H1 (cell line): ENCODE measurements around the gene ELANE. TPM values are rescaled to one million over a fixed set of nuclear protein-coding genes. Genes with fewer than 3 reads are reported as not detected.
"Not testable (repeated sequence)": the region's sequence is repeated elsewhere in the genome, so short reads cannot be mapped to it uniquely, and the experiment has no call there.

Experiments
- CTCF ChIA-PET: fragments of 300-600 bp; sonication (Branson Sonifier 250); formaldehyde crosslinking; loops from one replicate; lab custom pipeline; 2021; ENCODE audit not compliant: partially characterized antibody; lab: Charles Lee
- POLR2A ChIA-PET: fragments of 300-600 bp; sonication (Branson Sonifier 250); formaldehyde crosslinking; loops from one replicate; lab custom pipeline; 2021; ENCODE audit warnings: inconsistent platforms; ENCODE audit not compliant: partially characterized antibody; lab: Charles Lee
- DNase-seq, 2 experiments: peaks; one replicate each; pipeline versions ENCODE4 v3.0.0 to v3.0.0-alpha.2; 2010 to 2022; ENCODE audit warnings: low spot score in 2 of 2, low read depth in 1 of 2, mixed read lengths in 1 of 2
- FAIRE-seq: peaks from 2 replicates; lab custom pipeline; 2011; peaks lifted over from hg19 to GRCh38; lab: Jason Lieb, UNC
- H2AFZ ChIP-seq: 2 replicates; pipeline ENCODE4 v1.8.1; 2012; ENCODE audit warnings: low read length, inconsistent platforms
- H2AK5ac ChIP-seq: 2 replicates; pipeline ENCODE4 v1.6.1; 2013; ENCODE audit warnings: low read depth, low read length
- H2BK120ac ChIP-seq: replicated peaks from 2 replicates; pipeline ENCODE3; 2013; ENCODE audit warnings: low read depth, low read length, inconsistent platforms
- H2BK12ac ChIP-seq: 2 replicates; pipeline ENCODE4 v1.6.1; 2013; ENCODE audit warnings: low read depth, low read length
- H2BK15ac ChIP-seq: 2 replicates; pipeline ENCODE4 v1.6.1; 2013; ENCODE audit warnings: low read length
- H2BK20ac ChIP-seq: 2 replicates; pipeline ENCODE4 v1.6.1; 2013; ENCODE audit warnings: low read length
- H2BK5ac ChIP-seq: 2 replicates; pipeline ENCODE4 v1.6.1; 2013; ENCODE audit warnings: low read depth, low read length
- H3K14ac ChIP-seq: 2 replicates; pipeline ENCODE4 v1.6.1; 2013; ENCODE audit warnings: inconsistent platforms; ENCODE audit not compliant: insufficient read length
- H3K18ac ChIP-seq: 2 replicates; pipeline ENCODE4 v1.6.1; 2013; ENCODE audit warnings: low read length; ENCODE audit errors: extremely low read depth
- H3K23ac ChIP-seq: 2 replicates; pipeline ENCODE4 v1.6.1; 2013; ENCODE audit warnings: inconsistent platforms; ENCODE audit not compliant: insufficient read length
- H3K23me2 ChIP-seq: 2 replicates; pipeline ENCODE4 v1.6.1; 2013; ENCODE audit warnings: low read depth, low read length
- H3K27ac ChIP-seq: 2 replicates; pipeline ENCODE4 v1.6.1; 2011; ENCODE audit warnings: low read depth, low read length, inconsistent platforms
- H3K27me3 ChIP-seq, 4 experiments: replicated peaks in 1 of 4; 1 replicate in 1 of 4; 2 replicates in 3 of 4; pipeline versions ENCODE4 v1.6.1 to v1.8.1; 2011 to 2013; ENCODE audit warnings: low read length in 3 of 4, mild to moderate bottlenecking in 3 of 4, inconsistent platforms in 2 of 4, mixed read lengths in 2 of 4, moderate library complexity in 1 of 4; ENCODE audit not compliant: control insufficient read depth in 3 of 4, insufficient read depth in 3 of 4; ENCODE audit errors: extremely low read depth in 1 of 4
- H3K36me3 ChIP-seq, 4 experiments: 2 replicates each; pipeline versions ENCODE4 v1.6.1 to v1.8.1; 2011 to 2013; ENCODE audit warnings: mild to moderate bottlenecking in 4 of 4, low read length in 3 of 4, moderate library complexity in 2 of 4, control low read depth in 1 of 4, inconsistent platforms in 1 of 4; ENCODE audit not compliant: insufficient read depth in 4 of 4, control insufficient read depth in 2 of 4
- H3K4ac ChIP-seq: replicated peaks from 2 replicates; pipeline ENCODE3; 2013; ENCODE audit warnings: low read length, low read depth, mixed read lengths, inconsistent platforms; ENCODE audit not compliant: insufficient read length
- H3K4me1 ChIP-seq, 4 experiments: replicated peaks in 1 of 4; 1 replicate in 1 of 4; 2 replicates in 3 of 4; pipeline versions ENCODE4 v1.6.1 to v1.8.1; 2011 to 2013; ENCODE audit warnings: low read length in 3 of 4, inconsistent platforms in 2 of 4, mixed read lengths in 1 of 4; ENCODE audit not compliant: insufficient read depth in 4 of 4, control insufficient read depth in 3 of 4
- H3K4me2 ChIP-seq, 2 experiments: 2 replicates each; pipeline versions ENCODE4 v1.6.1 to v1.8.1; 2011 to 2013; ENCODE audit warnings: low read depth in 2 of 2, low read length in 2 of 2, control low read depth in 1 of 2, inconsistent platforms in 1 of 2, mild to moderate bottlenecking in 1 of 2; ENCODE audit not compliant: insufficient read depth in 1 of 2
- H3K4me3 ChIP-seq, 4 experiments: fragments of 200-600, 300-600 bp in 1 of 4; sonication (generic), shearing (Covaris generic), sonication (Bioruptor Twin) in 1 of 4; 2 replicates each; pipeline versions ENCODE4 v1.5.1 to v1.8.1; 2011 to 2016; ENCODE audit warnings: low read length in 4 of 4, low read depth in 3 of 4, control low read depth in 2 of 4, inconsistent platforms in 2 of 4, mild to moderate bottlenecking in 2 of 4, mixed read lengths in 1 of 4, moderate library complexity in 1 of 4; ENCODE audit not compliant: insufficient read depth in 2 of 4; ENCODE audit errors: extremely low read depth in 1 of 4
- H3K56ac ChIP-seq: replicated peaks from 2 replicates; pipeline ENCODE3; 2013; ENCODE audit warnings: low read depth, mild to moderate bottlenecking, mixed read lengths, low read length, inconsistent platforms; ENCODE audit not compliant: insufficient read length
- H3K79me1 ChIP-seq: 2 replicates; pipeline ENCODE4 v1.6.1; 2013; ENCODE audit warnings: low read depth, low read length, control low read depth
- H3K79me2 ChIP-seq, 2 experiments: 2 replicates each; pipeline versions ENCODE4 v1.6.1 to v1.8.1; 2012 to 2013; ENCODE audit warnings: low read length in 2 of 2, mild to moderate bottlenecking in 2 of 2, inconsistent platforms in 1 of 2; ENCODE audit not compliant: insufficient read depth in 2 of 2, control insufficient read depth in 1 of 2
- H3K9ac ChIP-seq, 4 experiments: replicated peaks in 1 of 4; 1 replicate in 1 of 4; 2 replicates in 3 of 4; pipeline versions ENCODE4 v1.6.1 to v1.8.1; 2011 to 2013; ENCODE audit warnings: low read depth in 3 of 4, low read length in 3 of 4, control low read depth in 2 of 4, mild to moderate bottlenecking in 2 of 4, moderate library complexity in 2 of 4, inconsistent platforms in 1 of 4; ENCODE audit errors: extremely low read depth in 1 of 4
- H3K9me3 ChIP-seq, 2 experiments: 2 replicates each; pipeline versions ENCODE4 v1.6.1 to v1.8.1; 2012 to 2013; ENCODE audit warnings: mild to moderate bottlenecking in 2 of 2, moderate library complexity in 2 of 2, control low read depth in 1 of 2, inconsistent platforms in 1 of 2, low read depth in 1 of 2, low read length in 1 of 2, mixed read lengths in 1 of 2; ENCODE audit not compliant: insufficient read depth in 2 of 2
- H4K20me1 ChIP-seq, 2 experiments: replicated peaks in 1 of 2; 2 replicates each; pipeline versions ENCODE3 to v1.8.1; 2011 to 2013; ENCODE audit warnings: inconsistent platforms in 2 of 2, low read length in 2 of 2, mild to moderate bottlenecking in 1 of 2; ENCODE audit not compliant: insufficient read depth in 2 of 2, control insufficient read depth in 1 of 2
- H4K5ac ChIP-seq: 2 replicates; pipeline ENCODE4 v1.6.1; 2013; ENCODE audit warnings: low read length, low read depth, mixed read lengths, inconsistent platforms; ENCODE audit not compliant: insufficient read length
- H4K8ac ChIP-seq: 2 replicates; pipeline ENCODE4 v1.8.0; 2013; ENCODE audit warnings: mild to moderate bottlenecking, moderate library complexity, low read length, inconsistent platforms; ENCODE audit not compliant: insufficient read depth; ENCODE audit errors: extremely low read depth
- H4K91ac ChIP-seq: replicated peaks from 2 replicates; pipeline ENCODE3; 2013; ENCODE audit warnings: low read length, mixed read lengths, inconsistent platforms; ENCODE audit not compliant: insufficient read length
- WGBS, 2 experiments: shearing (Covaris generic) in 1 of 2; methylation state at CpG; one replicate each; pipeline versions ENCODE4 v1.1.6 to v1.1.7; 2013 to 2015; ENCODE audit warnings: low lambda C conversion rate in 2 of 2, mixed read lengths in 2 of 2, inconsistent platforms in 1 of 2, low coverage in 1 of 2, missing lambda C conversion rate in 1 of 2; ENCODE audit not compliant: insufficient replicate concordance in 2 of 2, insufficient coverage in 1 of 2, insufficient read length in 1 of 2; ENCODE audit errors: extremely low coverage in 1 of 2, missing lambda C conversion rate in 1 of 2; 5-methylcytosine and 5-hydroxymethylcytosine counted together
- polyA plus RNA-seq, 7 experiments: library from polyadenylated mRNA; depleted of rRNA in 3 of 7; stranded (reverse) in 5 of 7; unstranded in 2 of 7; fragments of >200 nt in 5 of 7; fragments of 200-250 nt in 2 of 7; gene quantifications; 1 replicate in 5 of 7; 2 replicates in 1 of 7; 4 replicates in 1 of 7; pipeline versions ENCODE4 v1.2.1 to v1.2.3, GENCODE V29; 2011 to 2013; ENCODE audit warnings: missing spikeins in 2 of 7, mixed read lengths in 2 of 7
- total RNA-seq: library from RNA; stranded (reverse); fragmentation: NEBNext Ultra II Directional; extraction: Animal tissue kit (Norgen Biotek cat#: 25700); gene quantifications from 2 replicates; pipeline ENCODE4 v1.2.1, GENCODE V29; 2021

The ELANE gene
- total and polyA plus RNA-seq, 2 of the 8 experiments (the other 6 are each of a cell fraction or from before 2014, with no cell fraction given): not detected

- not testable (repeated sequence) for H2BK20ac ChIP-seq, DNase-seq, H3K4me1 ChIP-seq, H3K56ac ChIP-seq, H2BK120ac ChIP-seq, H3K36me3 ChIP-seq, H4K8ac ChIP-seq, H3K9ac ChIP-seq, H3K4ac ChIP-seq, H2BK12ac ChIP-seq, H2BK5ac ChIP-seq, H3K9me3 ChIP-seq, H2BK15ac ChIP-seq, H3K27ac ChIP-seq, H2AFZ ChIP-seq, H3K79me1 ChIP-seq, H4K91ac ChIP-seq, H3K18ac ChIP-seq, H3K14ac ChIP-seq, FAIRE-seq, H4K5ac ChIP-seq, H3K27me3 ChIP-seq, H3K23ac ChIP-seq, H2AK5ac ChIP-seq
- H4K20me1 ChIP-seq: peaks cover 0 to 11% of the 10 kb centered on the region in 2 experiments
- WGBS, 2 experiments: 87% methylated on average over 5 of the region's 5 CpGs; no CpG with 5 or more reads in 1 of the 2 experiments
- H3K4me3 ChIP-seq: 0 out of 8 replicates have a peak overlapping the region, but pooled peaks of 1 of the 4 experiments have one; percentile 95
- peak overlapping the region in 1 of 2 experiments; percentile 29; a peak in 1 of 4 replicates for H3K4me2 ChIP-seq
- POLR2A ChIA-PET: interaction anchor here (1.3 to 12.0 kb wide), 4 partner anchors 8 to 29 kb away, joined by 3 to 277 read pairs (median 4); partner anchors contain the start of gene PTBP1
- H3K23me2 ChIP-seq: peaks cover 15% of the 10 kb centered on the region; the same call in 1 of the 2 replicates
- CTCF ChIA-PET: interaction anchor here (0.6 kb wide), 1 partner anchor 36 kb away, joined by 6 read pairs; no protein-coding TSS in a partner anchor
- peaks cover 0 to 13% of the 10 kb centered on the region in 2 experiments; a peak in 1 of 4 replicates for H3K79me2 ChIP-seq
These were observed 31.9 kb upstream of the ELANE start for GRCh38 chr19:820212-820611.
